AG04450 (cell line): Measurements from ENCODE around the gene PDE2A. TPM values are rescaled to one million over a fixed set of nuclear protein-coding genes. Genes with fewer than 3 reads are reported as not detected.

ENCODE experiments used
- CTCF ChIA-PET: fragments of 300-600, 350-600 bp; formaldehyde crosslinking; extraction: SDS; loops from one replicate; lab custom pipeline; 2022; ENCODE audit warnings: antibody characterized with exemption, inconsistent platforms; lab: Charles Lee
- POLR2A ChIA-PET: fragments of 350-600 bp; formaldehyde crosslinking; extraction: SDS; loops from one replicate; lab custom pipeline; 2021; ENCODE audit warnings: antibody characterized with exemption, inconsistent platforms; lab: Yijun Ruan, JAX
- DNase-seq: peaks from one replicate; pipeline ENCODE4 v3.0.0-alpha.2; 2011; ENCODE audit warnings: low read depth, low spot score
- H3K27ac ChIP-seq: one replicate; pipeline ENCODE4 v1.5.1; 2012; ENCODE audit warnings: low read depth, low read length, control low read depth
- H3K27me3 ChIP-seq: one replicate; pipeline ENCODE4 v1.6.0; 2012; ENCODE audit warnings: low read length; ENCODE audit not compliant: control insufficient read depth, insufficient read depth
- H3K4me3 ChIP-seq: 2 replicates; pipeline ENCODE4 v1.5.1; 2011; ENCODE audit warnings: mild to moderate bottlenecking, low read depth, low read length, control low read depth
- H3K9me3 ChIP-seq: 2 replicates; pipeline ENCODE4 v1.5.1; 2012; ENCODE audit warnings: low read length; ENCODE audit not compliant: control insufficient read depth, insufficient read depth
- CTCF ChIP-seq: IDR thresholded peaks from 2 replicates; pipeline ENCODE4 v1.5.1; 2011; ENCODE audit warnings: low read depth, low read length, control low read depth, inconsistent platforms
- polyA plus RNA-seq: library from polyadenylated mRNA; depleted of rRNA; stranded (reverse); fragments of >200 nt; gene quantifications from 2 replicates; pipeline ENCODE4 v1.2.3, GENCODE V29; 2011

Gene PDE2A
- polyA plus RNA-seq, 1 experiment, result 0.02 TPM

GRCh38 chr11:72592698-72593495 lies 81.3 kb downstream of the PDE2A start:
- DNase-seq, result no peak
- H3K9me3 ChIP-seq, result no peaks in the 10 kb centered on the region; the same call in 1 of the 2 replicates
- H3K27ac ChIP-seq, result no peak overlapping the region
- no peak for TF ChIP-seq CTCF
- no peak overlapping the region for H3K4me3 ChIP-seq
- POLR2A ChIA-PET, result interaction anchor here (1.0 kb wide), 1 partner anchor 13 kb away, joined by 3 read pairs; no protein-coding TSS in a partner anchor
- CTCF ChIA-PET, result interaction anchor here (1.6 kb wide), 1 partner anchor 121 kb away, joined by 6 read pairs; no protein-coding TSS in a partner anchor
- H3K27me3 ChIP-seq, result peaks cover 84% of the 10 kb centered on the region

DNA sequence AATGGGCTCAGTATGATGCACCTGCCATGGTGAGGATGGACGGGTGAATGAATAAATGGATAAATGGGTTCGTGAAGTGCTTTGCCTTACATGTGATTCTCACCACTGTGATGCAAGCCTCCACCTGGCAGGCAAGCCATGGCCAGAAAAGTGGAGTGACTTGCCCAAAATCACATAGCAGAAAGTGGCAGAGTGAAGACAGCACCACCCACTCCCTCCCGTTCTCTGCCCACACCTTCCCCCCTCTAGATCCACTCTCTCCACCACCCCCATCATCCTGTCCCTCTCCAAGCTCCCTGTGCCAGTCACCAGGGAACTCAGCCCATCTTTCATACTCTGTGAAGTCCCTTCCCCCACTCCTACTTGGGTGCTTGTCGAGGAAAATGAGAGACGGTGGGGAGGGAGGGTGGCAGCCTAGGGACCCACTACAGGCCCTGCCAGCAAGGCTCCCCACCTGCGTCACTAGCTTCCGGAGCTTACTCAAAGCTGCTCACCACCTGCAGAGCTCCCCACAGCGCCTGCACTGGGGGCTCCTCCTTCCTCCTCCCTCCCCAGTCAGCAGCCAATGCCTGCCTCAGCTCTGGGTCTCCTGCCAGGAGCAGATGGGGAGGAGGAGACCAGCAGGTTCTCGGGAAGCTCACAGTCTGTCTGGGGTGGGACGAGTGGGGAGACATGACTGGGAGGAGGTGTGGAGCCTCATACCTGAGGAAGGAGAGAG lies 82.3 kb downstream of the PDE2A start:
- Histone ChIP-seq H3K27ac (no peak overlapping the region), H3K9me3 (no peaks in the 10 kb centered on the region; the same call in 1 of the 2 replicates), H3K4me3 (no peak overlapping the region), H3K27me3 (peaks cover 89% of the 10 kb centered on the region)
- TF ChIP-seq CTCF, result no peak
- no peak for DNase-seq
- ChIA-PET CTCF (interaction anchor here (0.6 to 1.6 kb wide), 3 partner anchors 74 to 120 kb away, joined by 3 to 6 read pairs (median 4); no protein-coding TSS in a partner anchor), POLR2A (interaction anchor here (1.0 kb wide), 1 partner anchor 12 kb away, joined by 3 read pairs; no protein-coding TSS in a partner anchor)

DNA sequence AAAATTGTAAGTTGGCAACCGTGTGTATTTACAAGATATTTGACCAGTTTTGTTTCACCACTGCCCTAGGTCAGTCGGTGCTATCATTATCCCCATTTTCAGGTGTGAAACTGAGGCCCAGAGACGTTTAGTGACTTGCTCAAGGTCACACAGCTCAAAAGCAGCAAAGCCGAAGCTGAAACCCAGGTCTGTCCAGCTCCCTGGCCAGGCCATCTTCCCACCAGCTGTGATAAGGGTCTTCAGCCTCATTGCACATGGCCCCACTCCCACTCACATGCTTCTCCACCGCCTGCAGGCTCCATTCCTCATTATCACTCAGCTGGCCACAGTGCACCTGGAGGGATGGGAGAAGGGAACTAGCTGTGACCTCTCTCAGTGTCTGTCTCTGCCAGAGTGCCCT lies 83.2 kb downstream of the PDE2A start:
- TF ChIP-seq CTCF, result no peak
- no peaks in the 10 kb centered on the region; the same call in 1 of the 2 replicates for H3K9me3 ChIP-seq
- ChIA-PET CTCF (interaction anchor here (1.1 to 1.6 kb wide), 2 partner anchors 93 to 120 kb away, joined by 3 to 6 read pairs; no protein-coding TSS in a partner anchor), POLR2A (no interaction called here)
- H3K4me3 ChIP-seq, result no peak overlapping the region
- peaks cover 88% of the 10 kb centered on the region for H3K27me3 ChIP-seq
- DNase-seq, result no peak
- no peak overlapping the region for H3K27ac ChIP-seq

- ChIA-PET CTCF (interaction anchor here (0.6 to 1.1 kb wide), 7 partner anchors 18 to 119 kb away, joined by 3 to 4 read pairs (median 3); no protein-coding TSS in a partner anchor), POLR2A (no interaction called here)
- H3K9me3 ChIP-seq, result no peaks in the 10 kb centered on the region; the same call in 1 of the 2 replicates
- no peak overlapping the region for H3K4me3 ChIP-seq
- H3K27me3 ChIP-seq, result peaks cover 90% of the 10 kb centered on the region
- TF ChIP-seq CTCF, result peak; percentile 42
- H3K27ac ChIP-seq, result no peak overlapping the region
- DNase-seq, result no peak
Measured at GRCh38 chr11:72589802-72590761, 84.1 kb downstream of the PDE2A start.
